Osteoblast (primary cell): ENCODE measurements around the gene AFF3. TPM values are rescaled to one million over a fixed set of nuclear protein-coding genes. Genes with fewer than 3 reads are reported as not detected.

Experiments used
- DNase-seq: peaks from one replicate; pipeline ENCODE4 v3.0.0; 2011; ENCODE audit warnings: low spot score, mixed read lengths; ENCODE audit not compliant: insufficient read length; ENCODE audit errors: missing footprints
- H2AFZ ChIP-seq: 2 replicates; pipeline ENCODE4 v1.6.0; 2011; ENCODE audit warnings: mild to moderate bottlenecking, low read length
- H3K27ac ChIP-seq: 2 replicates; pipeline ENCODE4 v1.5.1; 2011; ENCODE audit warnings: mild to moderate bottlenecking, low read depth, low read length, moderate library complexity
- H3K27me3 ChIP-seq: 2 replicates; pipeline ENCODE4 v1.6.0; 2012; ENCODE audit warnings: mild to moderate bottlenecking, control low read depth, inconsistent platforms, low read length, moderate library complexity; ENCODE audit not compliant: insufficient read depth
- H3K36me3 ChIP-seq: 2 replicates; pipeline ENCODE4 v1.5.1; 2011; ENCODE audit warnings: mild to moderate bottlenecking, low read length, control low read depth, moderate library complexity; ENCODE audit not compliant: insufficient read depth
- H3K4me1 ChIP-seq: 2 replicates; pipeline ENCODE4 v1.5.1; 2011; ENCODE audit warnings: mild to moderate bottlenecking, low read length, control low read depth, moderate library complexity; ENCODE audit not compliant: insufficient read depth
- H3K4me2 ChIP-seq: 2 replicates; pipeline ENCODE4 v1.6.0; 2011; ENCODE audit warnings: mild to moderate bottlenecking, low read length; ENCODE audit not compliant: insufficient read depth
- H3K4me3 ChIP-seq: fragments of 200-600 bp; sonication (generic); 3 replicates; pipeline ENCODE4 v1.5.1; 2012; ENCODE audit warnings: mild to moderate bottlenecking, low read length, inconsistent platforms; ENCODE audit not compliant: insufficient read depth
- H3K79me2 ChIP-seq: 2 replicates; pipeline ENCODE4 v1.6.0; 2012; ENCODE audit warnings: mild to moderate bottlenecking, low read length, control low read depth, inconsistent platforms; ENCODE audit not compliant: insufficient read depth
- H3K9me3 ChIP-seq: 2 replicates; pipeline ENCODE4 v1.5.1; 2011; ENCODE audit warnings: low read depth, low read length, control low read depth
- H4K20me1 ChIP-seq: 2 replicates; pipeline ENCODE4 v1.6.0; 2012; ENCODE audit warnings: mild to moderate bottlenecking, low read length, control low read depth; ENCODE audit not compliant: insufficient read depth
- CTCF ChIP-seq: IDR thresholded peaks from 2 replicates; pipeline ENCODE4 v1.5.1; 2011; ENCODE audit warnings: mild to moderate bottlenecking, low read depth, low read length, moderate library complexity; ENCODE audit errors: extremely low read depth
- total RNA-seq: library from RNA; depleted of rRNA; stranded (reverse); fragments of >200 nt; gene quantifications from 2 replicates; pipeline ENCODE4 v1.2.3, GENCODE V29; 2012

Gene AFF3
- total RNA-seq, 1 donor = 4.3 TPM

GRCh38 chr2:99709229-99709628 lies 433.2 kb downstream of the AFF3 start:
- H2AFZ ChIP-seq = no peak overlapping the region
- H3K27me3 ChIP-seq = peaks cover 9% of the 10 kb centered on the region
- H3K36me3 ChIP-seq = no peaks in the 10 kb centered on the region
- H3K27ac ChIP-seq = no peak overlapping the region
- no peak overlapping the region for H3K4me2 ChIP-seq
- no peak for DNase-seq
- H3K9me3 ChIP-seq = no peaks in the 10 kb centered on the region
- H3K79me2 ChIP-seq = no peaks in the 10 kb centered on the region
- TF ChIP-seq CTCF = no peak
- no peak overlapping the region for H3K4me3 ChIP-seq
- peaks cover 7% of the 10 kb centered on the region for H3K4me1 ChIP-seq
- H4K20me1 ChIP-seq = peaks cover 3% of the 10 kb centered on the region

GRCh38 chr2:99708231-99708630 lies 434.2 kb downstream of the AFF3 start:
- no peak overlapping the region for H3K4me3 ChIP-seq
- DNase-seq = peak; percentile 54
- no peak for TF ChIP-seq CTCF
- peaks cover 3% of the 10 kb centered on the region for H4K20me1 ChIP-seq
- peaks cover 7% of the 10 kb centered on the region for H3K4me1 ChIP-seq
- H3K36me3 ChIP-seq = no peaks in the 10 kb centered on the region
- no peak overlapping the region for H3K27ac ChIP-seq
- peaks cover 9% of the 10 kb centered on the region for H3K27me3 ChIP-seq
- no peaks in the 10 kb centered on the region for H3K9me3 ChIP-seq
- H2AFZ ChIP-seq = no peak overlapping the region
- H3K79me2 ChIP-seq = no peaks in the 10 kb centered on the region
- H3K4me2 ChIP-seq = no peak overlapping the region

- TF ChIP-seq CTCF = no peak
- Histone ChIP-seq H3K9me3 (no peaks in the 10 kb centered on the region), H2AFZ (no peak overlapping the region), H3K27me3 (peaks cover 9% of the 10 kb centered on the region), H4K20me1 (peaks cover 3% of the 10 kb centered on the region), H3K27ac (no peak overlapping the region), H3K36me3 (no peaks in the 10 kb centered on the region), H3K4me3 (no peak overlapping the region), H3K79me2 (no peaks in the 10 kb centered on the region), H3K4me1 (peaks cover 7% of the 10 kb centered on the region), H3K4me2 (no peak overlapping the region)
- no peak for DNase-seq
Observed at GRCh38 chr2:99707592-99707991, 434.8 kb downstream of the AFF3 start.

- no peak for TF ChIP-seq CTCF
- Histone ChIP-seq H3K9me3 (no peaks in the 10 kb centered on the region), H3K27ac (no peak overlapping the region), H3K4me1 (peaks cover 7% of the 10 kb centered on the region), H3K36me3 (no peaks in the 10 kb centered on the region), H4K20me1 (no peaks in the 10 kb centered on the region), H3K4me3 (no peak overlapping the region), H3K27me3 (peaks cover 9% of the 10 kb centered on the region), H2AFZ (no peak overlapping the region), H3K4me2 (no peak overlapping the region), H3K79me2 (no peaks in the 10 kb centered on the region)
- no peak for DNase-seq
Observed at GRCh38 chr2:99706735-99707134, 435.7 kb downstream of the AFF3 start.
